HG02870 (cell line): ENCODE data around the gene ADGRL3.
"Not testable (repeated sequence)": the region's sequence is repeated elsewhere in the genome, so short reads cannot be mapped to it uniquely, and the experiment has no call there.

Experiments used
- ATAC-seq: cut with Tn5 transposase; IDR thresholded peaks from one replicate; pipeline ENCODE4 v1.9.1; 2021; ENCODE audit warnings: mild to moderate bottlenecking, moderate library complexity; ENCODE audit not compliant: unreplicated experiment

ADGRL3 gene

GRCh38 chr4:61468024-61468720 lies 268.0 kb downstream of the ADGRL3 start:
- no peak for ATAC-seq

GRCh38 chr4:61473306-61473705 lies 273.2 kb downstream of the ADGRL3 start:
- no peak for ATAC-seq

GRCh38 chr4:61478340-61478739 lies 278.2 kb downstream of the ADGRL3 start:
- no peak for ATAC-seq

GRCh38 chr4:61485056-61485455 lies 284.9 kb downstream of the ADGRL3 start:
- ATAC-seq: no peak

GRCh38 chr4:61489927-61490326 lies 289.8 kb downstream of the ADGRL3 start:
- ATAC-seq: no peak

- ATAC-seq: no peak
Observed at GRCh38 chr4:61493041-61493440, 292.9 kb downstream of the ADGRL3 start.

GRCh38 chr4:61493470-61493869 lies 293.3 kb downstream of the ADGRL3 start:
- ATAC-seq: no peak

GRCh38 chr4:61500883-61501282 lies 300.8 kb downstream of the ADGRL3 start:
- ATAC-seq: no peak

- ATAC-seq: no peak
Observed at GRCh38 chr4:61501812-61502211, 301.7 kb downstream of the ADGRL3 start.

GRCh38 chr4:61505773-61506685 lies 305.9 kb downstream of the ADGRL3 start:
- ATAC-seq: no peak

GRCh38 chr4:61507091-61507490 lies 307.0 kb downstream of the ADGRL3 start:
- no peak for ATAC-seq

GRCh38 chr4:61509721-61510241 lies 309.7 kb downstream of the ADGRL3 start:
- not testable (repeated sequence) for ATAC-seq

GRCh38 chr4:61511716-61512488 lies 311.8 kb downstream of the ADGRL3 start:
- ATAC-seq: no peak

- no peak for ATAC-seq
Observed at GRCh38 chr4:61514991-61515390, 314.9 kb downstream of the ADGRL3 start.

GRCh38 chr4:61517144-61517543 lies 317.0 kb downstream of the ADGRL3 start:
- ATAC-seq: no peak

- no peak for ATAC-seq
Observed at GRCh38 chr4:61520166-61520565, 320.0 kb downstream of the ADGRL3 start.

- ATAC-seq: no peak
Observed at GRCh38 chr4:61520681-61521160, 320.6 kb downstream of the ADGRL3 start.

GRCh38 chr4:61521451-61521850 lies 321.3 kb downstream of the ADGRL3 start:
- no peak for ATAC-seq

- no peak for ATAC-seq
Observed at GRCh38 chr4:61522312-61522711, 322.2 kb downstream of the ADGRL3 start.

GRCh38 chr4:61527888-61528287 lies 327.8 kb downstream of the ADGRL3 start:
- ATAC-seq: no peak

GRCh38 chr4:61528595-61528994 lies 328.5 kb downstream of the ADGRL3 start:
- no peak for ATAC-seq
